Femur (tissue), 1 donor: Measurements from ENCODE around the gene PRDX1.
A peak's percentile ranks its signal among the peaks of the same experiment; 100 is the strongest.
"Not testable (repeated sequence)": the region's sequence is repeated elsewhere in the genome, so short reads cannot be mapped to it uniquely, and the experiment has no call there.

Source experiments
- DNase-seq: peaks from one replicate; pipeline ENCODE4 v3.0.0-alpha.2; 2017

PRDX1 gene

DNA sequence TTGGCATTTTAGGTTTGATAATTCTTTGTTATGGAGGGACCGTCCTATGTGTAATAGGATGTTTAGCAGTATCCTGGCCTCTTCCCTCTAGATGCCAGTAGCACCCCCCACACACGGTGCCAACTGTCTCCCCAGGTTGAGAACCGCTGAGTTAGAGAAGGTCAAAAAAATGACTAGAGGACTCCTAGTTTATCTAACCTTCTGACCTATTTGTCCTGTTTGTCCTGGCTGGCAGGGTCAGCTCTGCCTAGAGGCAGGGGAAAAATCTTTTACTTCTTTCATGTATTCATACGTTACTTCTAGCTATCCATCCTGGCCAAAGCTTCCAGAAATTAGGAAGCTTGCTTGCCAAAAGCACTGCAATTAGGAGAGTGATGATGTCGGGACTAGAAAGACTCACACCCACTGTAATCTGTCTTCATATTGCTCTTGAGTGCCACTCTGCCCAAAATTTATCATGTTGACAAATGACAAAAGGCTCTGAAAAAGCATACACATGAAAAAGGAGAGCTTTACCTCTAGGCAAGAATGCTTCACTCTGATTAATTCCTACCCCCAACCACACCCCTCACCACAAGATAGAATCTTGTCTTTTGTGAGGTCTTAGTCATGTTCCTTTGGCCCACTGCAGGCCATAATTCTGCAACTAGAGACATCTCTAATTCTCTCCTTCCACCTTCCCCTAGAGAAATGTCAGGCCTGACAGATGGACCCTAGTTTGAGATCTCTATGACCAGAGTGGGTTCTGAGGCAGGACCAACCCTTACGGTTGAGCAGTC lies 14.5 kb upstream of the PRDX1 start:
- DNase-seq: no peak

GRCh38 chr1:45531873-45532272 lies 10.2 kb upstream of the PRDX1 start:
- no peak for DNase-seq

DNA sequence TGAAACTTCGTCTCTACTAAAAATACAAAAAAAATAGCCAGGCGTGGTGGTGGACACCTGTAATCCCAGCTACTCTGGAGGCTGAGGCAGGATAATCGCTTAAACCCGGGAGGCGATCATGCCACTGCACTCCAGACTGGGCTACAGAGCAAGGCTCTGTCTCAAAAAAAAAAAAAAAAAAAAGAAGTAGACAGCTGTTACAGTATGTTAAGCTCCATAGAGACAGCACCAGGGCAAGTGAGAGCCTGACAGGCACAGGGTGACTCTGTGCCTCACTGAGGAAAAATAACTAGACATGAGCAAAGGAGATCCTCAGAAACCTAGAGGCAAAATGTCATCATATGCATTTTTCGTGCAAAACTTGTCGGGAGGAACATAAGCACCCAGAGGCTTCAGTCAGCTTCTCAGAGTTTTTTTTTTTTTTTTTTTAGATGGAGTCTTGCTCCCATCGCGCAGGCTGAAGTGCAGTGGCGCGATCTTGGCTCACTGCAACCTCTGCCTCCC lies 9.0 kb upstream of the PRDX1 start:
- DNase-seq: no peak

DNA sequence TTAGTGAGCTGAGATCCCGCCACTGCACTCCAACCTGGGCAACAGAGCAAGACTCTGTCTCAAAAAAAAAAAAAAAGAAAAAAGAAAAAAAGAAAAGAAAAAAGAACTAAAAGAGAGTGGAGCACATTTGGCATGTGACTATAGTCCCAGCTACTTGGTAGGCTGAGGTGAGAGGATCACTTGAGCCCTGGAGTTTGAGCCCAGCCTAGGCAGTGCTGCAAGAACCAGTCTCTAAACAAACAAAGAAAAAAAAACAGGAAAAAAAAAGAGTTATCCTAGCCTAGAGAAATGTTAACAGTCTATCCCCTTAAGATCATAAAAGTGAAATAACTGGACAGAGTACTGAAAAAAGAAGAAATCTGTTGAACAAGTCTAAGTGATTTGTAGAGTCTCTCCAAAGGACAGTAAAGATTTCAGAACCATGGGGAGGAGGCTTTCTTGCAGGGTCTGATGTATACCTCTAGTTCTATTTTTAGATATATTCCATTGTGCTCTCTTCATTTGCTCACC lies 4.5 kb upstream of the PRDX1 start:
- no peak for DNase-seq

- DNase-seq: not testable (repeated sequence)
Observed at GRCh38 chr1:45523975-45524374, 2.3 kb upstream of the PRDX1 start.

- not testable (repeated sequence) for DNase-seq
Observed at GRCh38 chr1:45523516-45523915, 1.8 kb upstream of the PRDX1 start.

GRCh38 chr1:45522324-45523104 lies 830 bp upstream of the PRDX1 start:
- DNase-seq: no peak

DNA sequence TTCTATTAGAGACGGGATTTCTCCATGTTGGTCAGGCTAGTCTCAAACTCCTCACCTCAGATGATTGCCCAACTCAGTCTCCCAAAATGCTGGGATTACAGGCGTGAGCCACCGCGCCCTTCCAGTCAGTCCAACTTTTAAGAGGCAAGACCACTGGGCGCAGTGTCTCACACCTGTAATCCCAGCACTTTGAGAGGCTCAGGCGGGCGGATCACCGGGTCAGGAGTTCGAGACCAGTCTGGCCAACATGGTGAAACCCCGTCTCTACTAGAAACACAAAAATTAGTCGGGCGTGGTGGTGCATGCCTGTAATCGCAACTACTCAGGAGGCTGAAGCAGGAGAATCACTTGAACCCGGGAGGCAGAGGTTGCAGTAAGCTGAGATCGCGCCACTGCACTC lies 1.9 kb downstream of the PRDX1 start:
- DNase-seq: not testable (repeated sequence)

GRCh38 chr1:45518910-45519309 lies 2.8 kb downstream of the PRDX1 start:
- no peak for DNase-seq

- DNase-seq: not testable (repeated sequence)
Observed at GRCh38 chr1:45518366-45518765, 3.3 kb downstream of the PRDX1 start.

DNA sequence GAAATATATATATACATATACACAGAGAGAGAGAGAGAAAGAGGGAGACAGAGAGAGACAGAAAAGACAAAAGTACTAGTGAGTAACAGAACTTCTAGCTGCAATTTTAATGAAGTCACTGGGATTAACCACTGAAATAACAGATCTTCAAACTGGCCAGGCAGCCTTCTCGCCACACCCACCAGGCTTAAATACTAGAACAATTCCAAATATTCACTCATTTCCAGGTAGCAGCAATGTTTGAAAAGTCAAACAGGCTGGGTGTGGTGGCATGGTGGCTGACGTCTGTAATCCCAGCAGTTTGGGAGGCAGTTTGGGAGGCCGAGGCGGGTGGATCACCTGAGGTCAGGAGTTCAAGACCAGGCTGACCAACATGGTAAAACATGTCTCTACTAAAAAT lies 5.2 kb downstream of the PRDX1 start:
- DNase-seq: no peak

GRCh38 chr1:45516036-45516435 lies 5.6 kb downstream of the PRDX1 start:
- no peak for DNase-seq

GRCh38 chr1:45513532-45514260 lies 8.0 kb downstream of the PRDX1 start:
- not testable (repeated sequence) for DNase-seq

- peak; percentile 58 for DNase-seq
Observed at GRCh38 chr1:45512641-45513054, 9.0 kb downstream of the PRDX1 start.

DNA sequence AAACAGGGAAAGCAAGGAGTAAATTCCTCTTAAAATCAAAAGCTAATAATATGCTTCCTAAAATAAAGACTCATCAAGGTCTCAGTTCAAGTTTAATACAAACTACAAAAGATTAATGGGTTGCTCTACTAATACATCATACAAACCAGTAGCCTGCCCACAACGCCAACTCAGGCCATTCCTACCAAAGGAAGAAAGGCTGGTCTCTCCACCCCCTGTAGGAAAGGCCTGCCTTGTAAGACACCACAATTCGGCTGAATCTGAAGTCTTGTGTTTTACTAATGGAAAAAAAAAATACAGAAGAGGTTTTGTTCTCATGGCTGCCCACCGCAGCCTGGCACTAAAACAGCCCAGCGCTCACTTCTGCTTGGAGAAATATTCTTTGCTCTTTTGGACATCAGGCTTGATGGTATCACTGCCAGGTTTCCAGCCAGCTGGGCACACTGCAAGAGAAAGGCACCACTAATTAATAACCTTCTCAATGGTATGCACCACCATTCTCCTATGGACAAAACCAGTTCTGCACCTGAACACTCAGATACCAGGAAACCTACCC lies 10.6 kb downstream of the PRDX1 start:
- no peak for DNase-seq

GRCh38 chr1:45510036-45510971 lies 11.4 kb downstream of the PRDX1 start:
- DNase-seq: no peak

GRCh38 chr1:45508295-45509151 lies 13.2 kb downstream of the PRDX1 start:
- no peak for DNase-seq

DNA sequence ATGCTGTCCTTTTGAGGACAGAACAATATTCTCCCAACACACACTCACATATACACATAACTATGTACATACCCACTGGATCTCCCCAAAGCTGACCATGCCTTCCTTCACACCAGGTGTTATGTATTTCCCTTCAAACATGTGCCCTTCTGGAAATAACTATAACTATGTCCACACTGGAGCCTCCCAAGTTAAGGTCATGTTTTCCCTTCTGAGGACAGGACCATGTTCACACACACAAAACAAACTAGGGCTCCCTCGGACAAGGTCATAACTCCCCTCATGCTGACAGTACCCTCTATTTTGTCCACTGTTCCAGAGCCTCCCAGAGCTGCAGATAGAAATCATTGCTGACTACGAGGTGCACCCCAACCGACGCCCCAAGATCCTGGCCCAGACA lies 13.8 kb downstream of the PRDX1 start:
- no peak for DNase-seq

DNA sequence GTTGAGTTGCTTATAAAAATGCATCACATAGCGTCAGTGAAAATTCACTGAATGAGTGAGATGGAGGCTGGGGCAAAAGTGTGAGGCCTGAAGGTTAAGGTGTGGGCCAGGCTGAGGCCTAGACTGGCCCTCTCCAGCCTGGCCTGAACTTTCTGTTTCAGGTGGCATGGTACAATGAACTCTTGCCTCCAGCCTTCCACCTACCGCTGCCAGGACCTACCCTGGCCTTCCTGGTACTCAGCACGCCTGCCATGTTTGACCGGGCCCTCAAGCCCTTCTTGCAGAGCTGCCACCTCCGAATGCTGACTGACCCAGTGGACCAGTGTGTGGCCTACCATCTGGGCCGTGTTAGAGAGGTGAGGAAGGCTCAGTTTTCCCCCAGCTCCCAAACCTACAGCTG lies 14.5 kb downstream of the PRDX1 start:
- DNase-seq: no peak
